ENCODE results near the gene IMMP2L. TPM values are rescaled to one million over a fixed set of nuclear protein-coding genes. Genes with fewer than 3 reads are reported as not detected.

Gene IMMP2L
- total RNA-seq, 4 donors from 2014 or later: 23.8 to 30.0 (median 27.7) TPM

- DNase-seq: no peak
- no peak overlapping the region for H3K27ac ChIP-seq
- no peaks in the 10 kb centered on the region for H3K27me3 ChIP-seq
- no peaks in the 10 kb centered on the region for H3K9me3 ChIP-seq
- no peak for TF ChIP-seq CTCF (IDR thresholded peaks at IDR 0.05)
- TF ChIP-seq POLR2A (IDR thresholded peaks at IDR 0.05): no peak
- no peaks in the 10 kb centered on the region for H3K36me3 ChIP-seq
- H3K4me3 ChIP-seq (replicated peaks in 1 of 3): no peak overlapping the region
- intact Hi-C loops (cut with DNase I): no loop called here
- peaks cover 8 to 9% of the 10 kb centered on the region in 2 donors for H3K4me1 ChIP-seq
- WGBS, 2 donors: 97 to 98% methylated on average over 2 of the region's 2 CpGs
Measured at GRCh38 chr7:111042842-111043241, 519.5 kb downstream of the IMMP2L start.

- H3K27me3 ChIP-seq: no peaks in the 10 kb centered on the region
- no peaks in the 10 kb centered on the region for H3K36me3 ChIP-seq
- H3K9me3 ChIP-seq: no peaks in the 10 kb centered on the region
- DNase-seq: no peak
- TF ChIP-seq CTCF (IDR thresholded peaks at IDR 0.05): no peak
- TF ChIP-seq POLR2A (IDR thresholded peaks at IDR 0.05): no peak
- peaks cover 8 to 9% of the 10 kb centered on the region in 2 donors for H3K4me1 ChIP-seq
- 41 to 52% methylated on average over 2 of the region's 2 CpGs for WGBS, 2 donors
- H3K27ac ChIP-seq: peak overlapping the region; percentile 14 to 46 (median 43)
- intact Hi-C loops (cut with DNase I): no loop called here
- no peak overlapping the region for H3K4me3 ChIP-seq (replicated peaks in 1 of 3)
Measured at GRCh38 chr7:111041577-111041976, 520.7 kb downstream of the IMMP2L start.

DNA sequence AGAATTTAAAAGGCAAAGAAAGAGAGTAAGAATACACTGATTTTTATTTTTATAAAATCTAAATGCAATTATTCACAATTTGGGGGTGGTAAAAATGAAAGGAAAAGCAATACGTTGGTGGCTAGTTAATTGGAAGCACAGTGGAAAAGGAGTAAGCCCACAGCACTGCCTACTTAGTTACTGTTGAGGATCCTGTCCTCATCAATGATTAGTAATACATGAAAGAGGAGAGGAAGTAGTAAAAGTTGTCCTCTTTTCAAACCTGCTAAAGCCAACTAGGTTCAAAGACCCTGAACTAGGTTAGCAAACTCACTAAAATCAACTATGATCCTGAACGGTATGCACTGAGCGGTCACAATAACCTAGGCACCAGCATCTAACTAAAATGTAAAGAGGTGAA, 524.1 kb downstream of the IMMP2L start:
- intact Hi-C loops (cut with DNase I): no loop called here
- DNase-seq: no peak
- Histone ChIP-seq H3K27ac (no peak overlapping the region), H3K4me3 (replicated peaks in 1 of 3) (no peak overlapping the region), H3K9me3 (no peaks in the 10 kb centered on the region), H3K27me3 (no peaks in the 10 kb centered on the region), H3K36me3 (no peaks in the 10 kb centered on the region), H3K4me1 (peaks cover 8 to 10% of the 10 kb centered on the region in 2 donors)
- 88% methylated on average over 3 of the region's 3 CpGs for WGBS, 2 donors
- TF ChIP-seq POLR2A (IDR thresholded peaks at IDR 0.05) (no peak), CTCF (IDR thresholded peaks at IDR 0.05) (no peak)

DNA sequence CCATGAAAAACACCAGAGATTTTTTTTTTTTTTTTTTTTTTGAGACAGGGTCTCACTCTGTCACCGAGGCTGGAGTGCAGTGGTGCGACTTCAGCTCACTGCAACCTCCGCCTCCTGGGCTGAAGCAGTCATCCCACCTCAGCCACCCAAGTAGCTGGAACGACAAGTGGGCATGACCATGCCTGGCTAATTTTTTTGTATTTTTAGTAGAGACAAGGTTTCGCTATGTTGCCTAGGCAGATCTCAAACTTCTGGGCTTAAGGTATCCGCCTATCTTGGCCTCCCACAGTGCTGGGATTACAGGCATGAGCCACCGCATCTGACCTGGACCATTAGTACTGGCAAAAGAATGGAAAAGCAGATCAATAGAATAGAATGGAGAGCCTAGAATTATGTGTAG, 530.4 kb downstream of the IMMP2L start:
- Histone ChIP-seq H3K27ac (peak overlapping the region; percentile 42 to 63 (median 47)), H3K36me3 (no peaks in the 10 kb centered on the region), H3K4me3 (replicated peaks in 1 of 3) (no peak overlapping the region), H3K9me3 (no peaks in the 10 kb centered on the region), H3K27me3 (no peaks in the 10 kb centered on the region), H3K4me1 (peaks cover 39 to 41% of the 10 kb centered on the region in 2 donors)
- peak; percentile 84 to 85 for DNase-seq
- intact Hi-C loops (cut with DNase I): no loop called here
- 43 to 48% methylated on average over 7 of the region's 7 CpGs for WGBS, 2 donors
- TF ChIP-seq POLR2A (IDR thresholded peaks at IDR 0.05) (peak in 1 of 2 donors; percentile 8), CTCF (IDR thresholded peaks at IDR 0.05) (peak in 1 of 6 experiments; percentile 6)

DNA sequence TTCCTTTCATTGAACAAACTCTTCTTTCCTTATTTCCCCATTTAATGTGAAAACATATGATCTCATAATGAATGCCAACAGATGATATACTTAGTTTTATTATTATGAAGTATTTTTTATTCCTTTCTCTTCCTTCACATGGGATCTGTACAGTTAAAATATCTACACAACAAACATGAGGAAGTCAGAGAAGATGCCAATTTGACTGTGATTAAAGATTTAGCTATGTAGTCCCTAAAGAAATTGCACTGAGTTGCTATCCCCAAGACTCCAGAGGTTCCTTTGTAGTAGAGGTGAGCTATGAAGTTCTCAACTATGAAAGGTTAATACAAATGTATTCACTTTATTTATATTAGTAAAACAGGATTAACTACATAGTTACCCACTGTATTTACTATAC, 532.0 kb downstream of the IMMP2L start:
- H3K9me3 ChIP-seq: no peaks in the 10 kb centered on the region
- no peak for TF ChIP-seq CTCF (IDR thresholded peaks at IDR 0.05)
- TF ChIP-seq POLR2A (IDR thresholded peaks at IDR 0.05): no peak
- intact Hi-C loops (cut with DNase I): no loop called here
- H3K36me3 ChIP-seq: no peaks in the 10 kb centered on the region
- H3K4me3 ChIP-seq (replicated peaks in 1 of 3): no peak overlapping the region
- H3K27ac ChIP-seq: peak overlapping the region; percentile 26 to 68 (median 54)
- H3K4me1 ChIP-seq: peaks cover 39 to 41% of the 10 kb centered on the region in 2 donors
- H3K27me3 ChIP-seq: no peaks in the 10 kb centered on the region
- DNase-seq: no peak

All from thyroid gland (tissue), 4 donors.